ENCODE data around the gene A3GALT2. TPM values are rescaled to one million over a fixed set of nuclear protein-coding genes. Genes with fewer than 3 reads are reported as not detected.

Gene A3GALT2
- total RNA-seq, result not detected
- not detected for polyA plus RNA-seq
- not detected for total RNA-seq

GRCh38 chr1:33320619-33321165, at the start of gene A3GALT2:
TSS of gene A3GALT2 (minus strand) at chr1:33321098. CDS start at chr1:33321098, 0 bp downstream.
- intact Hi-C loops (cut with micrococcal nuclease), result no loop called here
- ChIA-PET CTCF (interaction anchor here (0.5 kb wide), 1 partner anchor 22 kb away, joined by 5 read pairs; no protein-coding TSS in a partner anchor), POLR2A (no interaction called here)
- H3K27me3 ChIP-seq (ENCODE audit: control insufficient read depth in 2 of 2, insufficient read depth in 2 of 2, low read length in 2 of 2), result no peaks in the 10 kb centered on the region
- Mint-ChIP-seq H3K4me1 (peaks cover 0 to 6% (median 3%) of the 10 kb centered on the region in 7 donors), H3K27ac (no peak within 1 kb of the TSS), H3K4me3 (no peak within 1 kb of the TSS), H3K36me3 (peaks cover 2 to 11% (median 5%) of the 10 kb centered on the region in 5 donors), H3K27me3 (peaks cover 0 to 10% (median 0%) of the 10 kb centered on the region in 5 donors), H3K9me3 (no peaks in the 10 kb centered on the region)
- H3K27ac ChIP-seq (ENCODE audit: low read depth, low read length), result no peak within 1 kb of the TSS
- DNase-seq (no peak), ATAC-seq (no peak)
- no peaks in the 10 kb centered on the region for H3K4me1 ChIP-seq (ENCODE audit: control insufficient read depth in 2 of 2, insufficient read depth in 2 of 2, low read length in 2 of 2)
- no peaks in the 10 kb centered on the region for H3K9me3 ChIP-seq (ENCODE audit: control insufficient read depth in 2 of 3, low read length in 3 of 3)
- H3K36me3 ChIP-seq (ENCODE audit: control insufficient read depth in 2 of 3, insufficient read depth in 3 of 3, low read length in 3 of 3), result peaks cover 7 to 27% (median 12%) of the 10 kb centered on the region in 3 experiments
- H3K4me3 ChIP-seq (ENCODE audit: low read length), result no peak within 1 kb of the TSS

GRCh38 chr1:33370301-33370700, 49.4 kb upstream of the A3GALT2 start:
- DNase-seq, result no peak
- Mint-ChIP-seq H3K9me3 (no peaks in the 10 kb centered on the region), H3K4me3 (no peak overlapping the region), H3K27ac (peak overlapping the region in 1 of 9 donors; percentile 8), H3K4me1 (peaks cover 0 to 2% (median 0%) of the 10 kb centered on the region in 7 donors), H3K27me3 (peaks cover 0 to 8% (median 0%) of the 10 kb centered on the region in 5 donors), H3K36me3 (no peaks in the 10 kb centered on the region)
- Histone ChIP-seq H3K9me3 (ENCODE audit: control insufficient read depth in 2 of 3, low read length in 3 of 3) (no peaks in the 10 kb centered on the region), H3K36me3 (ENCODE audit: control insufficient read depth in 2 of 3, insufficient read depth in 3 of 3, low read length in 3 of 3) (no peaks in the 10 kb centered on the region), H3K27me3 (ENCODE audit: control insufficient read depth in 2 of 2, insufficient read depth in 2 of 2, low read length in 2 of 2) (no peaks in the 10 kb centered on the region), H3K4me3 (ENCODE audit: low read length) (no peak overlapping the region), H3K27ac (ENCODE audit: low read depth, low read length) (no peak overlapping the region), H3K4me1 (ENCODE audit: control insufficient read depth in 2 of 2, insufficient read depth in 2 of 2, low read length in 2 of 2) (no peaks in the 10 kb centered on the region)
- intact Hi-C loops (cut with micrococcal nuclease), result no loop called here
- POLR2A ChIA-PET, result no interaction called here
- no peak for ATAC-seq
- CTCF ChIA-PET, result interaction anchor here (12.2 kb wide), 1 partner anchor 75 kb away, joined by 118 read pairs; no protein-coding TSS in a partner anchor

GRCh38 chr1:33369764-33370163, 48.9 kb upstream of the A3GALT2 start:
- no peak overlapping the region for H3K4me3 ChIP-seq (ENCODE audit: low read length)
- Mint-ChIP-seq H3K27ac (no peak overlapping the region), H3K9me3 (no peaks in the 10 kb centered on the region), H3K4me1 (peaks cover 0 to 2% (median 0%) of the 10 kb centered on the region in 7 donors), H3K4me3 (no peak overlapping the region), H3K27me3 (peaks cover 0 to 8% (median 0%) of the 10 kb centered on the region in 5 donors), H3K36me3 (no peaks in the 10 kb centered on the region)
- H3K27me3 ChIP-seq (ENCODE audit: control insufficient read depth in 2 of 2, insufficient read depth in 2 of 2, low read length in 2 of 2), result no peaks in the 10 kb centered on the region
- no peak overlapping the region for H3K27ac ChIP-seq (ENCODE audit: low read depth, low read length)
- H3K4me1 ChIP-seq (ENCODE audit: control insufficient read depth in 2 of 2, insufficient read depth in 2 of 2, low read length in 2 of 2), result no peaks in the 10 kb centered on the region
- DNase-seq (no peak), ATAC-seq (no peak)
- no peaks in the 10 kb centered on the region for H3K9me3 ChIP-seq (ENCODE audit: control insufficient read depth in 2 of 3, low read length in 3 of 3)
- ChIA-PET POLR2A (no interaction called here), CTCF (interaction anchor here (12.2 kb wide), 1 partner anchor 74 kb away, joined by 118 read pairs; no protein-coding TSS in a partner anchor)
- H3K36me3 ChIP-seq (ENCODE audit: control insufficient read depth in 2 of 3, insufficient read depth in 3 of 3, low read length in 3 of 3), result no peaks in the 10 kb centered on the region
- intact Hi-C loops (cut with micrococcal nuclease), result loop anchor here (5.0 kb wide), 1 partner anchor 103 kb away; the partner anchor contains the start of gene ZSCAN20 (in 2 of the 2)

GRCh38 chr1:33369081-33369480, 48.2 kb upstream of the A3GALT2 start:
- Histone ChIP-seq H3K9me3 (ENCODE audit: control insufficient read depth in 2 of 3, low read length in 3 of 3) (no peaks in the 10 kb centered on the region), H3K27ac (ENCODE audit: low read depth, low read length) (no peak overlapping the region), H3K4me1 (ENCODE audit: control insufficient read depth in 2 of 2, insufficient read depth in 2 of 2, low read length in 2 of 2) (no peaks in the 10 kb centered on the region), H3K4me3 (ENCODE audit: low read length) (no peak overlapping the region), H3K27me3 (ENCODE audit: control insufficient read depth in 2 of 2, insufficient read depth in 2 of 2, low read length in 2 of 2) (no peaks in the 10 kb centered on the region), H3K36me3 (ENCODE audit: control insufficient read depth in 2 of 3, insufficient read depth in 3 of 3, low read length in 3 of 3) (no peaks in the 10 kb centered on the region)
- intact Hi-C loops (cut with micrococcal nuclease), result loop anchor here (5.0 kb wide), 1 partner anchor 103 kb away; the partner anchor contains the start of gene ZSCAN20 (in 2 of the 2)
- Mint-ChIP-seq H3K27ac (peak overlapping the region in 1 of 9 donors; percentile 82), H3K9me3 (no peaks in the 10 kb centered on the region), H3K27me3 (peaks cover 0 to 11% (median 0%) of the 10 kb centered on the region in 5 donors), H3K4me1 (peaks cover 0 to 2% (median 0%) of the 10 kb centered on the region in 7 donors), H3K4me3 (no peak overlapping the region), H3K36me3 (no peaks in the 10 kb centered on the region)
- ATAC-seq (no peak), DNase-seq (no peak)
- POLR2A ChIA-PET, result no interaction called here
- CTCF ChIA-PET, result interaction anchor here (1.5 to 12.2 kb wide), 2 partner anchors 73 to 102 kb away, joined by 5 to 118 read pairs; no protein-coding TSS in a partner anchor

GRCh38 chr1:33368431-33368830, 47.5 kb upstream of the A3GALT2 start:
- POLR2A ChIA-PET, result interaction anchor here (1.4 kb wide), 1 partner anchor 73 kb away, joined by 4 read pairs; no protein-coding TSS in a partner anchor
- Histone ChIP-seq H3K27me3 (ENCODE audit: control insufficient read depth in 2 of 2, insufficient read depth in 2 of 2, low read length in 2 of 2) (no peaks in the 10 kb centered on the region), H3K4me3 (ENCODE audit: low read length) (no peak overlapping the region), H3K27ac (ENCODE audit: low read depth, low read length) (no peak overlapping the region), H3K9me3 (ENCODE audit: control insufficient read depth in 2 of 3, low read length in 3 of 3) (no peaks in the 10 kb centered on the region), H3K36me3 (ENCODE audit: control insufficient read depth in 2 of 3, insufficient read depth in 3 of 3, low read length in 3 of 3) (no peaks in the 10 kb centered on the region), H3K4me1 (ENCODE audit: control insufficient read depth in 2 of 2, insufficient read depth in 2 of 2, low read length in 2 of 2) (no peaks in the 10 kb centered on the region)
- Mint-ChIP-seq H3K27me3 (peaks cover 0 to 11% (median 0%) of the 10 kb centered on the region in 5 donors), H3K36me3 (no peaks in the 10 kb centered on the region), H3K9me3 (no peaks in the 10 kb centered on the region), H3K4me3 (no peak overlapping the region), H3K4me1 (peaks cover 0 to 2% (median 0%) of the 10 kb centered on the region in 7 donors), H3K27ac (no peak overlapping the region)
- intact Hi-C loops (cut with micrococcal nuclease), result loop anchor here (5.0 kb wide), 1 partner anchor 104 kb away; the partner anchor contains the start of gene ZSCAN20 (in 2 of the 2)
- CTCF ChIA-PET, result interaction anchor here (1.5 to 12.2 kb wide), 2 partner anchors 73 to 103 kb away, joined by 5 to 118 read pairs; no protein-coding TSS in a partner anchor
- DNase-seq, result no peak
- no peak for ATAC-seq

- CTCF ChIA-PET, result interaction anchor here (1.5 to 12.2 kb wide), 2 partner anchors 72 to 104 kb away, joined by 5 to 118 read pairs; no protein-coding TSS in a partner anchor
- intact Hi-C loops (cut with micrococcal nuclease), result loop anchor here (1.0 to 5.0 kb wide), 7 partner anchors 17 to 434 kb away; partner anchors contain the start of gene ZSCAN20 (in 2 of the 2)
- peak overlapping the region in 1 of 9 donors; percentile 26 for H3K27ac Mint-ChIP-seq
These were observed 46.8 kb upstream of the A3GALT2 start for GRCh38 chr1:33367485-33368405.

More at GRCh38 chr1:33367485-33368405, 46.8 kb upstream of the A3GALT2 start:
- no peak overlapping the region for H3K4me3 ChIP-seq (ENCODE audit: low read length)
- no peaks in the 10 kb centered on the region for H3K9me3 Mint-ChIP-seq
- H3K4me1 Mint-ChIP-seq, result peaks cover 0 to 2% (median 0%) of the 10 kb centered on the region in 7 donors
- no peaks in the 10 kb centered on the region for H3K36me3 Mint-ChIP-seq
- ATAC-seq (peak; percentile 98), DNase-seq (peak; percentile 65 to 87 (median 82))
- no peak overlapping the region for H3K27ac ChIP-seq (ENCODE audit: low read depth, low read length)
- H3K9me3 ChIP-seq (ENCODE audit: control insufficient read depth in 2 of 3, low read length in 3 of 3), result no peaks in the 10 kb centered on the region
- H3K36me3 ChIP-seq (ENCODE audit: control insufficient read depth in 2 of 3, insufficient read depth in 3 of 3, low read length in 3 of 3), result no peaks in the 10 kb centered on the region
- H3K4me3 Mint-ChIP-seq, result no peak overlapping the region
- H3K4me1 ChIP-seq (ENCODE audit: control insufficient read depth in 2 of 2, insufficient read depth in 2 of 2, low read length in 2 of 2), result no peaks in the 10 kb centered on the region
- peaks cover 0 to 11% (median 0%) of the 10 kb centered on the region in 5 donors for H3K27me3 Mint-ChIP-seq
- POLR2A ChIA-PET, result interaction anchor here (1.4 kb wide), 1 partner anchor 72 kb away, joined by 4 read pairs; no protein-coding TSS in a partner anchor
- no peaks in the 10 kb centered on the region for H3K27me3 ChIP-seq (ENCODE audit: control insufficient read depth in 2 of 2, insufficient read depth in 2 of 2, low read length in 2 of 2)
